IMR-90 (cell line): ENCODE data around the gene ZNF608. TPM values are rescaled to one million over a fixed set of nuclear protein-coding genes. Genes with fewer than 3 reads are reported as not detected.

Experiments
- ATAC-seq: fragments of 200-7000 bp; cut with Tn5 transposase; 2 replicates; pipeline ENCODE4 v1.9.1; 2020; ENCODE audit warnings: low read depth, mild to moderate bottlenecking, moderate library complexity
- BruUV-seq: library from RNA; stranded (reverse); fragments of 400-500 nt; replicated peaks from 2 replicates; lab custom pipeline; 2021; lab: Mats Ljungman, UMichigan
- CTCF ChIA-PET: fragments of 300-600 bp; formaldehyde crosslinking; extraction: SDS; loops from one replicate; lab custom pipeline; 2021; ENCODE audit warnings: antibody characterized with exemption; lab: Yijun Ruan, JAX
- POLR2A ChIA-PET: fragments of 300-600 bp; sonication (Branson Sonifier 250); formaldehyde crosslinking; loops from one replicate; lab custom pipeline; 2022; ENCODE audit warnings: antibody characterized with exemption; ENCODE audit not compliant: unreplicated experiment; lab: Charles Lee
- DNase-seq: peaks from one replicate; pipeline ENCODE4 v3.0.0; 2013
- H2AFZ ChIP-seq: replicated peaks from 2 replicates; pipeline ENCODE3; 2013; ENCODE audit warnings: low read length, mild to moderate bottlenecking; ENCODE audit not compliant: poor library complexity
- H2AK5ac ChIP-seq: 2 replicates; pipeline ENCODE4 v1.6.1; 2013; ENCODE audit warnings: low read depth, low read length, inconsistent platforms
- H2AK9ac ChIP-seq: replicated peaks from 2 replicates; pipeline ENCODE3; 2013; ENCODE audit warnings: mild to moderate bottlenecking, low read depth, low read length, moderate library complexity; ENCODE audit not compliant: poor library complexity
- H2BK120ac ChIP-seq: 2 replicates; pipeline ENCODE4 v1.6.1; 2013; ENCODE audit warnings: low read depth, low read length, inconsistent platforms
- H2BK15ac ChIP-seq: 3 replicates; pipeline ENCODE4 v1.6.1; 2013; ENCODE audit warnings: low read depth, low read length, inconsistent platforms
- H2BK20ac ChIP-seq: 2 replicates; pipeline ENCODE4 v1.6.1; 2013; ENCODE audit warnings: low read depth, mild to moderate bottlenecking, inconsistent platforms, low read length, moderate library complexity
- H2BK5ac ChIP-seq: 2 replicates; pipeline ENCODE4 v1.6.1; 2013; ENCODE audit warnings: mild to moderate bottlenecking, low read depth, low read length, inconsistent platforms; ENCODE audit not compliant: poor library complexity, severe bottlenecking
- H3K14ac ChIP-seq: replicated peaks from 2 replicates; pipeline ENCODE4 v1.6.1; 2013; ENCODE audit warnings: low read depth, low read length, inconsistent platforms
- H3K18ac ChIP-seq: 2 replicates; pipeline ENCODE4 v1.6.1; 2013; ENCODE audit warnings: low read depth, low read length, control low read depth
- H3K23ac ChIP-seq: 2 replicates; pipeline ENCODE4 v1.6.1; 2013; ENCODE audit warnings: low read depth, low read length, inconsistent platforms
- H3K27ac ChIP-seq: 2 replicates; pipeline ENCODE4 v1.5.1; 2013; ENCODE audit warnings: mild to moderate bottlenecking, control low read depth, low read length; ENCODE audit not compliant: insufficient read depth
- H3K27me3 ChIP-seq: 2 replicates; pipeline ENCODE4 v1.6.1; 2013; ENCODE audit warnings: low read length; ENCODE audit not compliant: control insufficient read depth, insufficient read depth
- H3K36me3 ChIP-seq: 2 replicates; pipeline ENCODE4 v1.6.1; 2013; ENCODE audit warnings: low read length, mixed read lengths; ENCODE audit not compliant: control insufficient read depth, insufficient read depth
- H3K4ac ChIP-seq: 2 replicates; pipeline ENCODE4 v1.6.1; 2013; ENCODE audit warnings: low read depth, low read length, inconsistent platforms
- H3K4me1 ChIP-seq: 2 replicates; pipeline ENCODE4 v1.6.1; 2013; ENCODE audit warnings: low read length, mixed read lengths; ENCODE audit not compliant: control insufficient read depth, insufficient read depth
- H3K4me2 ChIP-seq: 2 replicates; pipeline ENCODE4 v1.6.1; 2013; ENCODE audit warnings: low read depth, mild to moderate bottlenecking, control low read depth, low read length, moderate library complexity
- H3K4me3 ChIP-seq: 2 replicates; pipeline ENCODE4 v1.5.1; 2013; ENCODE audit warnings: low read depth, mild to moderate bottlenecking, control low read depth, low read length, moderate library complexity; ENCODE audit not compliant: insufficient read depth
- H3K56ac ChIP-seq: 2 replicates; pipeline ENCODE4 v1.6.1; 2013; ENCODE audit warnings: low read length, inconsistent platforms; ENCODE audit not compliant: insufficient read depth; ENCODE audit errors: extremely low read depth
- H3K79me1 ChIP-seq, 2 experiments: 2 replicates each; pipeline ENCODE4 v1.6.1; 2013; ENCODE audit warnings: low read length in 2 of 2, inconsistent platforms in 1 of 2, low read depth in 1 of 2
- H3K9ac ChIP-seq: 2 replicates; pipeline ENCODE4 v1.6.1; 2013; ENCODE audit warnings: low read depth, low read length, control low read depth
- H3K9me1 ChIP-seq: 2 replicates; pipeline ENCODE4 v1.6.1; 2013; ENCODE audit warnings: low read length, inconsistent platforms; ENCODE audit not compliant: insufficient read depth
- H3K9me3 ChIP-seq: 2 replicates; pipeline ENCODE4 v1.6.1; 2013; ENCODE audit warnings: low read length; ENCODE audit not compliant: control insufficient read depth, insufficient read depth
- H4K20me1 ChIP-seq: 2 replicates; pipeline ENCODE4 v1.6.1; 2013; ENCODE audit warnings: low read length, inconsistent platforms; ENCODE audit not compliant: insufficient read depth
- H4K5ac ChIP-seq: 2 replicates; pipeline ENCODE4 v1.6.1; 2013; ENCODE audit warnings: mild to moderate bottlenecking, low read depth, low read length, control low read depth
- H4K8ac ChIP-seq, 2 experiments: 2 replicates each; pipeline ENCODE4 v1.6.1; 2013; ENCODE audit warnings: low read depth in 2 of 2, low read length in 2 of 2, control low read depth in 1 of 2, inconsistent platforms in 1 of 2
- H4K91ac ChIP-seq: 2 replicates; pipeline ENCODE4 v1.6.1; 2013; ENCODE audit warnings: low read depth, low read length, inconsistent platforms; ENCODE audit not compliant: insufficient read depth
- BHLHE40 ChIP-seq: fragments of 150-350 bp; IDR thresholded peaks from 2 replicates; pipeline ENCODE4 v1.6.1; 2016; ENCODE audit warnings: mild to moderate bottlenecking, low read depth, low read length
- CEBPB ChIP-seq: IDR thresholded peaks from 2 replicates; pipeline ENCODE4 v1.6.1; 2012; ENCODE audit warnings: low read depth, low read length, improper control_type of control experiment
- CHD1 ChIP-seq: IDR thresholded peaks from 2 replicates; pipeline ENCODE4 v1.6.1; 2012; ENCODE audit warnings: low read depth, low read length, improper control_type of control experiment
- FOS ChIP-seq: fragments of 150-350 bp; IDR thresholded peaks from 2 replicates; pipeline ENCODE4 v1.6.1; 2016; ENCODE audit warnings: low read depth, low read length
- MAFK ChIP-seq: IDR thresholded peaks from 2 replicates; pipeline ENCODE4 v1.6.1; 2012; ENCODE audit warnings: low read depth, low read length, improper control_type of control experiment
- MAZ ChIP-seq: IDR thresholded peaks from 2 replicates; pipeline ENCODE4 v1.6.1; 2012; ENCODE audit warnings: low read depth, mild to moderate bottlenecking, low read length, improper control_type of control experiment, moderate library complexity, borderline replicate concordance
- MXI1 ChIP-seq: IDR thresholded peaks from 2 replicates; pipeline ENCODE4 v1.6.1; 2012; ENCODE audit warnings: low read depth, mild to moderate bottlenecking, low read length, moderate library complexity, borderline replicate concordance
- NFE2L2 ChIP-seq: fragments of 150-350 bp; IDR thresholded peaks from 2 replicates; pipeline ENCODE4 v1.6.1; 2016; ENCODE audit warnings: low read depth, mild to moderate bottlenecking, low read length
- POLR2A ChIP-seq: IDR thresholded peaks from 2 replicates; pipeline ENCODE4 v1.6.1; 2012; ENCODE audit warnings: mild to moderate bottlenecking, low read depth, low read length
- RAD21 ChIP-seq: IDR thresholded peaks from 2 replicates; pipeline ENCODE4 v1.6.1; 2012; ENCODE audit warnings: low read length, improper control_type of control experiment
- RCOR1 ChIP-seq: IDR thresholded peaks from 2 replicates; pipeline ENCODE4 v1.6.1; 2012; ENCODE audit warnings: mild to moderate bottlenecking, low read length, improper control_type of control experiment; ENCODE audit not compliant: insufficient replicate concordance
- RFX5 ChIP-seq: IDR thresholded peaks from 2 replicates; pipeline ENCODE4 v1.8.0; 2012; ENCODE audit warnings: low read depth, mild to moderate bottlenecking, low read length, moderate library complexity
- SMC3 ChIP-seq: fragments of 150-350 bp; IDR thresholded peaks from 2 replicates; pipeline ENCODE4 v1.6.1; 2016; ENCODE audit warnings: low read depth, mild to moderate bottlenecking, antibody characterized with exemption, low read length, moderate library complexity
- USF2 ChIP-seq: fragments of 150-350 bp; IDR thresholded peaks from 2 replicates; pipeline ENCODE4 v1.6.1; 2017; ENCODE audit warnings: mild to moderate bottlenecking, antibody characterized with exemption, low read length, low read depth
- WGBS, 2 experiments: methylation state at CpG; one replicate each; pipeline versions ENCODE4 v1.1.5 to v1.1.7; 2013; ENCODE audit warnings: missing lambda C conversion rate in 2 of 2; ENCODE audit not compliant: insufficient read length in 1 of 2; ENCODE audit errors: extremely low coverage in 2 of 2; 5-methylcytosine and 5-hydroxymethylcytosine counted together
- dilution Hi-C: fragments of 300-500 bp; cut with HindIII; formaldehyde crosslinking; loops from one replicate; pipeline ENCODE4 v1.14.3; 2018; ENCODE audit warnings: low sequenced_read_pairs; ENCODE audit not compliant: unreplicated experiment
- in situ Hi-C: fragments of 300-500 bp; cut with MboI; formaldehyde crosslinking; loops from 3 replicates; pipeline ENCODE4 v1.14.3; 2019; ENCODE audit warnings: low sequenced_read_pairs, inconsistent platforms, mixed read lengths
- intact Hi-C: fragments of 100-400 bp; cut with micrococcal nuclease; formaldehyde crosslinking; loops from 2 replicates; pipeline ENCODE4 v1.10.0; 2022
- polyA plus RNA-seq, 3 experiments: library from polyadenylated mRNA; depleted of rRNA; stranded (reverse); fragments of >200 nt; gene quantifications; 2 replicates each; pipeline ENCODE4 v1.2.3, GENCODE V29; 2012; ENCODE audit warnings: low replicate concordance in 1 of 3
- total RNA-seq: library from RNA; depleted of rRNA; stranded (reverse); fragments of >200 nt; gene quantifications from 2 replicates; pipeline ENCODE4 v1.2.3, GENCODE V29; 2012
- TF ChIP-seq, protein P1 (sequence below): conservative IDR thresholded peaks from 2 replicates; pipeline ENCODE4 v1.5.1; 2012; ENCODE audit warnings: mild to moderate bottlenecking, low read depth, low read length, improper control_type of control experiment
- TF ChIP-seq, protein P2 (sequence below): fragments of 150-350 bp; IDR thresholded peaks from 2 replicates; pipeline ENCODE4 v1.6.1; 2016; ENCODE audit warnings: low read depth, mild to moderate bottlenecking, low read length, moderate library complexity, borderline replicate concordance

ZNF608 gene
- total and polyA plus RNA-seq, 2 of the 4 experiments (the other 2 are of a cell fraction) = 9.8 to 15.1 TPM

DNA sequence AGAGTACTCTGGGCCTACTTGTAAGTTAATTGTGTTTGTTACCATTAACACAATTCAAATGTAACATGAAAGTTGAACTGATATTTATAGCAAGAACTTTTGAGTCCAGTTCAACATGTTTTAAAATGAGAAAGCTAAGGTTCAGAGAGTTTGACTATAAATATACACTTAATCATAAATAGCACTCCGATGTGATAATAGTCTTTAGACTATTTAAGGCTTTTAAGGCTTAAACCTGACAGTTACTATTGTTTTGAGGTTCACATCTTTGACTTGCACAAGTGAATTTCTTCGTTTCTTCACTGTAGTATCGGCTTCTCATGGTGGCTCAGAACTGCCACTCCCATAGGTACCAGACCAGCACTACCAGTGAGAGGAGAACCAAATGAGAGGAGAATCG, 42.4 kb downstream of the ZNF608 start:
- ChIA-PET CTCF (interaction anchor here (0.6 kb wide), 1 partner anchor 1032 kb away, joined by 4 read pairs; no protein-coding TSS in a partner anchor), POLR2A (no interaction called here)
- in situ Hi-C loops (no loop called here), dilution Hi-C loops (no loop called here), intact Hi-C loops (no loop called here)
- no peak overlapping the region for H3K9ac ChIP-seq
- peaks cover 20 to 51% of the 10 kb centered on the region in 2 experiments for H3K79me1 ChIP-seq
- H3K18ac ChIP-seq = no peak overlapping the region
- H4K8ac ChIP-seq = no peak overlapping the region
- H3K27ac ChIP-seq = no peak overlapping the region
- no peak overlapping the region for H3K4me3 ChIP-seq
- no peak overlapping the region for H3K14ac ChIP-seq
- no peak overlapping the region for H3K4ac ChIP-seq
- no peak for DNase-seq
- H2BK20ac ChIP-seq = no peak overlapping the region
- H3K9me1 ChIP-seq = peaks cover 6% of the 10 kb centered on the region; the same call in 1 of the 2 replicates
- WGBS, 2 experiments = no CpG with 5 or more reads among the region's 4 CpGs
- H3K56ac ChIP-seq = no peak overlapping the region
- H2AK5ac ChIP-seq = 0 out of 2 replicates have a peak overlapping the region, but pooled peaks have one; percentile 21
- no peak overlapping the region for H2AFZ ChIP-seq
- ATAC-seq = no peak
- H4K91ac ChIP-seq = no peak overlapping the region
- no peak overlapping the region for H3K23ac ChIP-seq
- H3K36me3 ChIP-seq = no peaks in the 10 kb centered on the region; the same call in 1 of the 2 replicates
- peak overlapping the region; percentile 15 for H2AK9ac ChIP-seq
- no peak overlapping the region for H3K4me2 ChIP-seq
- peaks cover 10% of the 10 kb centered on the region for H3K4me1 ChIP-seq
- TF ChIP-seq CHD1 (no peak), USF2 (no peak), RFX5 (no peak), FOS (no peak), MAZ (no peak), SMC3 (no peak), RAD21 (no peak), MAFK (no peak), MXI1 (no peak), POLR2A (no peak), NFE2L2 (no peak), RCOR1 (no peak), BHLHE40 (no peak), CEBPB (no peak)
- TF ChIP-seq, protein P1, sequence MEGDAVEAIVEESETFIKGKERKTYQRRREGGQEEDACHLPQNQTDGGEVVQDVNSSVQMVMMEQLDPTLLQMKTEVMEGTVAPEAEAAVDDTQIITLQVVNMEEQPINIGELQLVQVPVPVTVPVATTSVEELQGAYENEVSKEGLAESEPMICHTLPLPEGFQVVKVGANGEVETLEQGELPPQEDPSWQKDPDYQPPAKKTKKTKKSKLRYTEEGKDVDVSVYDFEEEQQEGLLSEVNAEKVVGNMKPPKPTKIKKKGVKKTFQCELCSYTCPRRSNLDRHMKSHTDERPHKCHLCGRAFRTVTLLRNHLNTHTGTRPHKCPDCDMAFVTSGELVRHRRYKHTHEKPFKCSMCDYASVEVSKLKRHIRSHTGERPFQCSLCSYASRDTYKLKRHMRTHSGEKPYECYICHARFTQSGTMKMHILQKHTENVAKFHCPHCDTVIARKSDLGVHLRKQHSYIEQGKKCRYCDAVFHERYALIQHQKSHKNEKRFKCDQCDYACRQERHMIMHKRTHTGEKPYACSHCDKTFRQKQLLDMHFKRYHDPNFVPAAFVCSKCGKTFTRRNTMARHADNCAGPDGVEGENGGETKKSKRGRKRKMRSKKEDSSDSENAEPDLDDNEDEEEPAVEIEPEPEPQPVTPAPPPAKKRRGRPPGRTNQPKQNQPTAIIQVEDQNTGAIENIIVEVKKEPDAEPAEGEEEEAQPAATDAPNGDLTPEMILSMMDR = no peak
- TF ChIP-seq, protein P2, sequence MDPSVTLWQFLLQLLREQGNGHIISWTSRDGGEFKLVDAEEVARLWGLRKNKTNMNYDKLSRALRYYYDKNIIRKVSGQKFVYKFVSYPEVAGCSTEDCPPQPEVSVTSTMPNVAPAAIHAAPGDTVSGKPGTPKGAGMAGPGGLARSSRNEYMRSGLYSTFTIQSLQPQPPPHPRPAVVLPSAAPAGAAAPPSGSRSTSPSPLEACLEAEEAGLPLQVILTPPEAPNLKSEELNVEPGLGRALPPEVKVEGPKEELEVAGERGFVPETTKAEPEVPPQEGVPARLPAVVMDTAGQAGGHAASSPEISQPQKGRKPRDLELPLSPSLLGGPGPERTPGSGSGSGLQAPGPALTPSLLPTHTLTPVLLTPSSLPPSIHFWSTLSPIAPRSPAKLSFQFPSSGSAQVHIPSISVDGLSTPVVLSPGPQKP = no peak
- H2BK5ac ChIP-seq = no peak overlapping the region
- no TSS peak for BruUV-seq
- no peaks in the 10 kb centered on the region for H3K27me3 ChIP-seq
- H4K20me1 ChIP-seq = 0 out of 2 replicates have a peak, but pooled peaks cover 12% of the 10 kb centered on the region
- H3K9me3 ChIP-seq = no peaks in the 10 kb centered on the region
- no peak overlapping the region for H4K5ac ChIP-seq
- H2BK15ac ChIP-seq = no peak overlapping the region
- H2BK120ac ChIP-seq = no peak overlapping the region
